Stimulated activated naive CD4-positive, alpha-beta T cell treated with Interleukin-2 at 50 U/mL for 16 hours (primary cell): ENCODE data around the gene AK4.

Source experiments
- DNase-seq: peaks from one replicate; lab custom pipeline; 2025; lab: John Stamatoyannopoulos, UW

Gene AK4

DNA sequence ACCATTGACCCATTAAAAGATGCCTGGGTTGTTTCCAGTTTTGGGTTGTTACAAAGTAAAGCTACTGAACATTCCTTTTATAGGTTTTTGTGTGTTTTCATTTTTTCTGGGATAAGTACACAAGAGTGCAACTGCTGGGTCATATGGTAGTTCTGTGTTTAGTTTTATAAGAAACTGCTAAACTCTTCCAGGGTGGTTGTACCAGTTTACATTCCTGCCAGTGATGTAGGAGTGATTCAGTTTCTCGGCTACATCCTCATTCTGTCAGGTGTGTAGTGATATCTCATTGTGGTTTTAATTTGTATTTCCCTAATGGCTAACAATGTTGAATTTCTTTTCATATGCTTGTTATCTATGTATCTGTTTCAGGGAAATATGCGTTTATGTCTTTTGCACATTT is 102.8 kb downstream of the AK4 start:
- no peak for DNase-seq

DNA sequence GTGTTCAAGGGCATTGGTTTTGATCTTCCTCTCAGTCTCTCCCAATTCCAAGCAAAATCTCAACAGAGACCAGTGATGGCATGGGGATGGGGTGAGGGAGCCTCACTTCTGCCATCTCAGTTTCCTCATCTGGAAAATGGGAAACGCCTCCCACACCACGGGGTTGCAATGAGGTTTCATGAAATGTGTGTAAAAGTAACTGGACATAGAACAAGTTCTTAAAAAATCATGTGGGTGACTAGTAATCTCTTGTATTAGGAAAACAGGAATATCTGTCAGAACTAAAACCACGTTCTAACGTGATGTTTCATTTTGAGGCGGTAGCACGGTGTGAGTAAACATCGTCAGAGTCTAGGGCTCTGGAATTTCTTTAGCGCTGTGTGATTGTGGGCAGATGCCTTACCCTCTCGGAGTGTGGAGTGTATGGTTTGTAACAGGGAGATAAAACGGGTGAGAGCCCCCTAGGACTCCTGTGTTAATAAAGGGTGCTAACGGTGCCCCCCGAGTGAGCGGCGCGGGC is 105.9 kb downstream of the AK4 start:
- no peak for DNase-seq

DNA sequence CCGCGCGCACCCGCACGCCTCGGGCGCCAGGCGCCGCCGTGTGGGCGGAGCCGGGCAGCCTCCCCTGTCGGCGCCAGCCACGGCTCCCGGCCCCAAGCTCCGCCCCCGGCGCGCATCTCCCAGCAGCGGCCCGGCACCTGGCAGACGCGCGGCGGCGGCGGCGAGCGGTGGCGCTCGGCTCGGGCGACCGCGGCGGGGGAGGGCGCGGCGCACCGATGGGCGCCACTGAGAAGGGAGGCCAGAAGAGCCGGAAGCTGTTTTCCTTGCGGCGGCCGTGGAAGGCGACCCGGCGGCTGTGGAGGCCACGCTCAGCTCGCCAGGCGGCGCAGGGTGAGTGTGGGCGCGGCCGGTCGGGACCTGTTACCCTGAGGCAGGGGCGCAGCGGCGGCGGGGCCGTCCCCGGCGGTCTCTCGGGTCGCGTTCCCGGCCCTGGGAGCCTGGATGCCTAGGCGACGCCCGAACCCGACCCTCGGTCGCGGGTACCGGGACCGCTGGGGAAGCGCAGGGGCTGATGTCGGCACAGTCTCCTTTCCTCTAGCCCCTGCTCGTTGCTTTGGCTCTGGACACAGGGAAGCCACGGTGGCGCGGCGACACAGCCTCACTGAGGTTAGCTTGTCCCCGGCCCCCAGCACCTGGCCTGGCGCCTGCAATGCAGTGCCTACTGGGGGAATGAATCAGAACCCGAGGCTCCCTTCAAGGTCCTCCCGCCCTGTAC is 106.5 kb downstream of the AK4 start:
- DNase-seq = peak; percentile 81

DNA sequence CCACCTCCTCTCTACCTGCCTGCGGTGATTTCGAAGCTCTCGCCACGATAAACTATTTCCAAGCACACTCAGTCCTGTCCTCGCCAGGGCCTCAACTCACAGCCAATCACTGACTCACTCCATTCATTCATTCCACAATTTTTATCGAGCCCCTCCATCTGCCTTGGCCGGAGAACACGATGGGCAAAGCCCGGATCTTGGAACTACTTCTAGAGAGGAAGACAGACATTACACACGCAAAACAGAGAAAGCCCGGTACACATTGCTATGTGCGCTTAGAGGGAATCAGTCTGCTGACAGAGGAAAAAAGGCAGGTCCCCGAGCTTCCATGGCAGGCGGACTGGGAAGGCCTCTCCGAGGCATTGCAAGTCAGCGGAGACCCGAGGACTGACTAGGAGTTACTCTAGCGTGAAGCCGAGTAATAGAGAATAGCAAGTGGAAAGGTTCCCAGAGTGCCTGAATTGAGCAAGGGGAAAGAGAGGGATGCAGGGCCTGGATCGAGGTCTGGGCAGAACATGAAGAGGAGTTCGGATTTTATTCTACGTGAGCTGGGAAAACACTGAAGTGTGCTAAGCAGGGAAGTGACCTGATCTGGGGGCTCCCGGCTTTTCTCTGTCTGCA is 107.1 kb downstream of the AK4 start:
- no peak for DNase-seq

DNA sequence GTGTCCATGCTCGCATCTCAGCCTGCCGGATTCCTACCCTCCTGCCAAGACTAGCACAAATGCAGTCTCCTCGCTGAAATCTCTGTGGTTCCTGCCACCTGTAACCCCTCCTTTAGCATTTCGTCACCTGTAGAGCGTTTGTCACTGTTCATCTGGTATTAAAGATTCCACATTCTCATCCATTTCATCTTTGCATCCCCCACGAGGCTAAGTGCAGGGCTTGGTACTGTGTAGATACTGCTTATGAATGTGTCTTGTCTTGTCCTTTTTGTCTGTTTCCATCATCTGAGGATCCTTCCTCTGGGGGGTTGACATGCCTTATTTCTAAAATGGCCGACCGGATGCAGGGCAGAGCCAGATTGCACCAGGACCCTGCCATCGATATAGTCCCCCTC is 107.7 kb downstream of the AK4 start:
- no peak for DNase-seq

DNA sequence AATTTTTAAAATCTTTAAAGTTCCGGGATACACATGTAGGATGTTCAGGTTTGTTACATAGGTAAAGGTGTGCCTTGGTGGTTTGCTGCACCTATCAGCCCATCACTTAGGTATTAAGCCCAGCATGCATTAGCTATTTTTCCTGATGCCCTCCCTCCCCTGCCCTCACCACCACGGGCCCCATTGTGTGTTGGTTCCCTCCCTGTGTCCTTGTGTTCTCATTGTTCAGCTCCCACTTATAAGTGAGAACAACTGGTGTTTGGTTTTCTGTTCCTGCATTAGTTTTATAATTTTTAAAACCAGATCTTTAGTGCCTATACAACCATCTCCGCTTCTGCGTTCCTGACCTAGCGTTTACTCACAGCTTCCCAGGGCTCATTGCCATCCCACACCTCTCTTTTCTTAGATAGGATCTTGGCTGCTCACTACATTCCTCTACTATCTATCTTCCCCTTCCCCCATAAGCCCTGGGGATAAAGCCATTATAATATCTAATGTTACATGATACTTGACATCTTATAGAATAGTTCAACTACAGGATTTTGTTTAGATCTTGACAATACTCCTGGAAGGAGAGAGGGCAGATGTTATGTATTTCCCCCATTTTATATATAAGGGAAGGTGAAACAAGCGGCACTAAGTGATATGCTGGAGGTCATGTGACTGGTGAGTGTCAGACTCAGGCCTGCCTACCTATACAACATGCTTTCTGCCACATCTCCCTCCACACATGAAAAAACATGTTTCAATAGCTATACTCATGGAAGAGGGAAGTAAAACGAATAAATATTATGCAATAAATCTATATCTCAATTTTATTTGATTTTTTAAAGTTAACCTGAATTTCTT is 109.1 kb downstream of the AK4 start:
- no peak for DNase-seq

DNA sequence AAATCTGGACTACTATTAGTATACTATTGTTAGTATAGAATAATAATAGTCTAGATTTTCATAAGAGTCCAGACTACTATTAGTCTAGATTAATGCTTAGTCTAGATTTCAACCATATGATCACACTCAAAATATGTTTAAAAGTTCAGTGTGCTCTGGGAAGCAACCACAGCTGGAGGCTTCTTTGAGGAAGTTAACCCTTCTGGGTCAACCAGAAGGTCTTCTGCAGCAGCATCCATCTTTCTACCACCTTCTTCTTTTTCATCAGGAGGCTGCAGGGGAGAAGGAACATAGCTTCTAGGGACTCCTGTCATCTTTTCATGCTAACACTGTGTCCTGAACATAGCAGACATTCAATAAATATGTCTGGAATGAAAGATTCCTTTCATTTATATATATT is 110.1 kb downstream of the AK4 start:
- DNase-seq = no peak

DNA sequence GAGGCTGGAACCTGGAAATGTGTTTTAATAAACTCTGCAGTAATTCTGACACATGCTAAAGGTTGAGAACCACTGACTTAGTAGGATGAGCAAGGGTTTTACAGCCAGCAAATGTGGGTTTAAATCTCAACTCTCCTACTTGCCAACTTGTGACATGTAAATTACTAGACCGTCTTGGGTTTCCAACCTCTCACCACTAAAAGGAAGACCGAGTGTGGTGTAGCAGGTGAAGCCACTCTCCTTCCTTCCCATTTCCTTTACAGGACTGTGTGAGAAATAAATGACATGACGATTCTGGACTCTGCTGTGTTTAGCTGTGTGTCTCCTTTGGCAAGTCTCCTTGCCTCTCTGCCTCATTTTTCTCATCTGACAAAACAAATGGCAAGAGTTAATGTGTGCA is 111.8 kb downstream of the AK4 start:
- DNase-seq = no peak

DNA sequence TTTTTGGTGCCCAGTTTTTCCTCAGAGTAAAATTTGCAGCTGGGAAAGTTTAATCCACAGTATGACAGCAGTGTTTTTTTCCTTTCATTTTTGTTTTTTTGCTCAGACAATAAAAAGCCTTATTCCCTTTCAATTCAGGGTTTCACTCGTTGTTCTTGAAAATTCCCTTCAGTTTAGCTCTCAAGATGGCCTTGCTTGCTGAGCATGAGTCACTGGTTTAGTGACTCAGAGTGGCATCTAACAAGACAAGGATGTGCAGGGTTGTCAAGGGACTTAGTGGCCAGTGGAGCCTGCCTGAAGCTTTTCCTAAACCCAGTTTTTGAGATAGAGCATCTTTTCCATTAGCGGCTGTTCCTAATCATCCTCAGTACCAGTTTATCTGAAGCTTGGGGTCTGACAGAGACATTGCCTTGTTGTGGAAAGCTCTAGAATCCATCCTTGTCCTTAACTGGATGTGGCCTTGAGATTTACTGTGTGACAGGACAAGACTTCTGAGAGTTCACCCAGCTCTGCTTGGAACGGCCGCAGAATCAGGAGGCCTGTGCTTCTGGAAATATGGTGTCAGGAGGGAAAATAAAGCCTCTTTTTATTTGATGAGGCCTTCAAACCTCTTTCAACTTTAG is 113.0 kb downstream of the AK4 start:
- DNase-seq = no peak

DNA sequence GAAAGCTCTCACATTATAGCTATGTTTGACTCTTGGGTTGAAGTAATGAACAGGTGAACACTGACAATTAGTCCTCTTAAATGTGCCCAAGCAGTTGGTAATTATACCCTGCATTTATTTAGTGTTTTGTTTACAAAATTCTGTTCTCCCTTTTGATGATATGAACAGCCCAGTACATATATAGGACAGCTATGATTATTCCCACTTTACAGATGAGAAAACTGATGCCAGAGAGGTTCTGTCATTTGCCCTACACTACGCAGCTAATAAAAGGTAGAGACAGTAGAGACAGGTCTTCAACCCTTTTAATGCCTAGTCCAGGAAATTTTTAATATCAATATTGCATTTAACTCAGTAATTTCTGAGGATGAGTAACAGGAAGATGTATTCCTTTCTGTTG is 115.3 kb downstream of the AK4 start:
- no peak for DNase-seq

DNA sequence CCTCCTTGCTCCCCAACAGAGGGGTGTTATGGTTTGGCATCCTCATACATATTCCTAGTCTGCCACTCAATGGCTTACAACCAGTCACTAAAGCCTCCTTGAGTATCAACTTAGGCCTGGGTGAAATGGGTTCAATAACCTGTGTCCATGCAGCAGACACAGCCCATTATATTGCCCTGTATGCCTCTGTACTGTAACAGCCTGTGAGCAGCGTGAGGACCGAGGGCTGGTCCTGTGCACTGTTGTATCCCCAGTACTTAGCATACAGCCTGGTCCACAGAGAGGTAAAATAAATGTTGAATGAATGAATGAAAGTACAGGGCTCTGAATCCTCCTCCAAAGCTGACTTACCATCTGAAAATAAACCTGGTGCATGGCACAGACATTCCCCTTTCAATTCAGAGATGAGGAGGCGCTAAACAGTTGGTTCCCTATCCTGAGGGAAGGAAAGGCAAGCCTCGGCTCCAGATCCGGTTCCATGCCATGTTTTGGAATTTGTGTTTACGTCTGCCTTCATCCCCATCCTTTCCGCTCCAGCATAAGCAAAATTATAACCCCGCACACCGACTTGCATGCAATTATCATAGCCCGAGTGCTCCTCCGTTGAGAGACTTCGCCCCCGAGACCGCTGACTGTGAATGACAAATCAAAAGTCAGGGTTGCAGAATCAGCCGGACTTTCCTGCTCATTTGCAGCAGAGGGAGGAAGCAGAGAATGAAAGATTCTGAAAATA is 116.4 kb downstream of the AK4 start:
- no peak for DNase-seq

DNA sequence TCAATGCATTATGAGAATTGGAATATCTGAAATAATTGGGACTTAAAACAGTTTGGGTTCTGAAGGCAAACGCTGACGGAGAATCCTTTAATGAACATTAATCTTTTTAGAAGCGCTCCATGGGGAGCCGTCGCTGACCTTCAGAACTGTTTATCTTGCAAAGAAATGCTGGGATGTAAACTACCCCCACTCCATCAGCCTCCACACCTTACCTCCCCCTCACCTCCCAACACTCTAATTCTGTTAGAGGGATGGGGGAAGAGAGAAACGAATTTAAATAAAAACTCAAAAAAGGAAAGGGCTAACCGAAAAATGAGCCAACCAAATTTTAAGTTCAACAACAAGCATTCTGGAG is 117.3 kb downstream of the AK4 start:
- DNase-seq = no peak

DNA sequence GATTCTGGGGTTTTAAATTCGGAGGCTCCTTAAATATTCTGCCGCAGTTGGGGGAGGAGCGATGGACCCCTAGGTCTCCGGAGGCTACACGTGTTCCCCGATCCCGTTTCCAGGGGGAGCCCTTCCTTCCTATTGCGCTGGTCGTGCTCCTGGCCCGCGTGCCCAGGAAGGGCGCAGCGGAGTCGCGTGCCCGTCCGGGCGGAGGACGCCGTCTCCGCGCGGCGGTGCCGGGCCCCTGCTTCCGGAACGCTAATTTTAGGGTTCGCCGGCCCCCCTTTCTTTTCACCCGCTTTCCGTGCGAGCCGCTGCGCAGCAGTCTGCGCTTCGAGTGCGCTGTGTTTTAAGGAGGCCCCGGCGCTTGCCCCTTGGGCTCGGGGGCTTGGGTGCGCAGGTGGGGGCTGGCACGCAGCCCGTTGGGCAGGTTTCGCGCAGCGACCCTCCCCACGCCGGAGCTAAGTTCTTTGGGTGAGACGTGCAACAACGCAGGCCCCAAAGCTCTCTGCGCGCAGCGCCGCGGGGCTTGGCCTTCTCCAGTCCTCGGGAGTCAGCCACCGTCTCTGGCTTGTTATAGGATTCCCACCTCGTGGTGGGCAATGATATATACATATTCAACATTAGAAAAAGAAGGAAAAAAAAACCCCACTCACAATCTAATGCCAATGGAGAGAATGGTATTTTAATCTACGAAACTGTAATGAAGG is 117.8 kb downstream of the AK4 start:
- DNase-seq = peak; percentile 27

DNA sequence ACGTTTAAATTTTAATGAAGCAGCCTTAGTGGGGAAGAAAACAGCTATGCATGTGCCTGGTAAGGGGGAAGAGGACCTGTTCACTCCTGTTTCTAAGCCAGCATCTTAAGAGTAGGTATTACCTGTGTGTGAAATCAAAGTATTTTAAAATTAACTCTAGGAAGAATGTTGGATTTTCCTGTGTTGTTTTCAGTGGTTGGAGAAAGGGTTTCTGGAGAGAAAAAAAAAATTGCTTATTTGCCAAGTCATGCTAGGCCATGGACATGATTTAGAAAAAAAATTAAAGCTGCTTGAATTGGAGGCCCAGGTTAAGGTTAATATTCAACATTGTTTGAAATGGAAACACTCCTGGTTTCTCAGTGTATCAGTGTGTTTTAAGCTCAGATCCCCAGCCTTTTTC is 118.5 kb downstream of the AK4 start:
- DNase-seq = no peak

DNA sequence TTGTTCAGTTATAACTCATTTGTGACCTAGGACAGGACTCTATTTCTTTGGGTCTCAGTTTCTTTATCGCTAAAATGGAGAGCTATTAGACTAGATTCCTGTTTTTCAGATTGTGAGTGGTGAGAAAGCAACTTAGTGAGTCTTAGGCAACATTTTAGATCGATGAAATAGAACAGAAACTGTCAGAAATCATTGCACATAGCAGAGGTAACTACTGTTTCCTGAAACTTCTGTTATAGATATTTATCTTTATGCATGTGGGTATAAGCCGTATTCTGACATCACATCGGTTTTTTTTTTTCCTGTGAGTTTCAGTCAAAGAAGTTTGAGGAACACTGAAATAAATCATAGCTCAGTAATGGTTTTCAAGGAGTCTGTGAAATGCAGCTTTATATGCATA is 119.3 kb downstream of the AK4 start:
- DNase-seq = no peak

DNA sequence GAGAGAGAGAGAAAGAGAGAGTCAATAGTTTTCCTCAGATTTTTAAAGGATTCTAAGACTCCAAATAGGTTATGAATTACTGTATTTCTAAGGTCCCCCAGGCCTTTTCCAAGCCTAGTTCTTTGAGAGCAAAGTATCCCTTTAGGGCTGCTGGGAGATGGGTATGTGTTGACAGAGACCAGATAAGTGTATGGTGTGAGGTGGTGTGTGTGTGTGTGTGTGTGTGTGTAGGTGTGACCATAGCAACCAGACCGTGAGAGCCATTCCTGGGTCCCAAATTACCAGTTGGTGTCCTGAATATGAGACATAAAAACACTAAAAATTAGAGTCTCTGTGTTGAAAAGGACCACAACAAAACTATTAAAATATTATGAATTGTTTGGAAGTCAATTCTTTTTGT is 119.7 kb downstream of the AK4 start:
- no peak for DNase-seq

DNA sequence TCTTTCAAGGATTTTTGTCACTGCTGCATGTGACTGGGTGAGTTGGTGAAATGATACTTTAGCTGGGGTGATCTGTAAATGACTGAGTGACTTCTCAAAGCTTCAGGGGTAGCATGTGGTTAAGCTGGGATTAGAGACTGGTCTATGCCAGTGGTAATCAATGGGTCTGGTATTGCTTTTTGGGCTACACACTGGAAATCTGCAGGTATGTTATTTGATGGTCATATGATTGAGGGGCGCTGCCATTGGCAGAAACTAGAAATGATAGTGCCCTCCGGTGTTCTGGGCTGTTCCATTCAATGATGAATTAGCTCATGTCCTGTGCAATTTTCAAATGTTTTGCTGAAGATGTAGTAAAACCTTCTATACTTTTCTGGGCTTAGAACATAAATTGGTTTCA is 121.6 kb downstream of the AK4 start:
- no peak for DNase-seq

DNA sequence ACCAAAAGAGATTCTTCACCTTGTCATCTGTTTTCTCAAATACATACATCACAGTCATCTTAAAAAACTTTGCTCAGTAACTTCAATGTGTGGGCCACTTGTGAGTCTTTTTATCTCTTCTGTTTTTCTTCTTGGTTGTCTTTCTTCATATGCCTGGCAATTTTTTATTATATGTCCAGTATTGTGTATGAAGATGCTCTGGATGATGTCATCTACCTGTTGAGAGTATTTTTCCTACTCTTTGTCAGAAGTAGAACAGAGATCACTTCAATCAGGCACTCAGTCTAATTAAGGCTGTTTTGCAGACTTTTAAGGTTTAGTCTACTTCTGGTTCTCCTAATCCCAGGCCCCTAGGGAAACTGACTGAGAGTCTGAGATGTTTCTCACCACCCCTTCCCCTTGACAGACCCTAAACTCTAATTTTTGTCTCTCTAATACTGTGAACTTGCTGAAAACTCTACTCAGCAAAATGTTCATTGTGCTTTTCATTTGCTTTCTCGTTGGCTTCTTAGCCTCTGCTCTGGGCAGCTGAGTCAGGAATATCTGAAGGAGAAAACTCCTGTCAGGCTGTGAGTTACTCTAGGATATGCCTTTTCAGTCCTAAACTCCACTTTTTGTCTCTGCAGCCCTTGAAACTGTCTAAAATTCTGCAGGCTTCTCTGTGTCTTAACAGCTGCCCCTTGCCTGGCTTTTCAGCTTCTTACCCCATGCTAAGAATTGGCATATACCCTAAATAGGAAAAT is 128.4 kb downstream of the AK4 start:
- no peak for DNase-seq

DNA sequence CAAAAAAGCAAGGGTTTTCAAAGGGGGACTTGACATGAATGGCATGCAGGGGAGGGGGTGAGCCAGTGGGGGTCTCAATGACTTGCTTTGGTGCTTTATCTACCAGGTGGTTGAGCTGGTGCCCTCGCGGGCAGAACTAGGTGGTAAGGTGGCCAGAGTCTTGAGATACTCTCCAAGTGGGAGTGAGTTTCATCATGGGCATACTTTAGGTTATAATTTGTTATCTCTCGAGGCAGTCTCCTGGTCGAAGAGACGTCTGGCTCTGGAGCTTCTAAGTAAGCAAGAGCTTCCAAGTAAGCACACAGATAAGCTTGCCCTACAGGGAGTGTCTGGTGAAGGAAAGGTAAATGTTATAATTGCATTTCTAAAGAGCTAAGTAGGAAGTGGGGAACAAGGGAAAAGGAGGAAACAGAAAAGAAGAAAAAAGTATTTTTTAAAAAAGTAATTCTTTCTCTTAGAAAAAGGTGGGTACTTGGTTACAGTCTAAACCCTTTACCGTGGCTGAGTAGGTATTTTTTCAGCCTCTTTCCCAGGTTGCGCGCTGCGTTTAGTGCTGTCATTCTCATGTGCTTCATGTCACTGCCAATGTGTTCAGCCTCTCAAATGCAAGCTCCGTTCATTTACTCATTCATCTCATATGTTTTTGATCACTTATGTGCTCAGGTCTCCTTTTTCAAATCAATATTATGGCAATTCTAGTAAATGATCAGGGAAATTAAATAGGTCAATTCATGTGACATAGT is 129.8 kb downstream of the AK4 start:
- DNase-seq = no peak
